Stimulated activated CD8-positive, alpha-beta memory T cell treated with anti-CD3 and anti-CD28 coated beads, Interleukin-2, amount 100 ng/mL, for 48 hours (primary cell): ENCODE data around the gene FPGS.
"Not testable (repeated sequence)": the region's sequence is repeated elsewhere in the genome, so short reads cannot be mapped to it uniquely, and the experiment has no call there.

Experiments used
- DNase-seq, 2 donors: peaks; one replicate each; pipeline ENCODE4 v3.0.0-alpha.2; 2020; ENCODE audit warnings: low read depth in 2 of 2

Gene FPGS

GRCh38 chr9:127812936-127813675 lies 10.4 kb downstream of the FPGS start:
- DNase-seq = no peak

- no peak for DNase-seq
These were observed 11.1 kb downstream of the FPGS start for GRCh38 chr9:127813686-127814226.

GRCh38 chr9:127814619-127815511 lies 12.2 kb downstream of the FPGS start:
- DNase-seq = no peak

GRCh38 chr9:127815512-127816361 lies 13.1 kb downstream of the FPGS start:
- DNase-seq = no peak

- no peak for DNase-seq
These were observed 13.7 kb downstream of the FPGS start for GRCh38 chr9:127816362-127816725.

- no peak for DNase-seq
These were observed 14.0 kb downstream of the FPGS start for GRCh38 chr9:127816728-127817127.

GRCh38 chr9:127817881-127818434 lies 15.3 kb downstream of the FPGS start:
- DNase-seq = no peak

- no peak for DNase-seq
These were observed 15.9 kb downstream of the FPGS start for GRCh38 chr9:127818574-127818973.

- DNase-seq = no peak
These were observed 19.4 kb downstream of the FPGS start for GRCh38 chr9:127822108-127822507.

GRCh38 chr9:127825319-127826051 lies 22.8 kb downstream of the FPGS start:
- DNase-seq = no peak

- no peak for DNase-seq
These were observed 23.7 kb downstream of the FPGS start for GRCh38 chr9:127826253-127826913.

GRCh38 chr9:127828262-127829031 lies 25.8 kb downstream of the FPGS start:
- no peak for DNase-seq

- DNase-seq = no peak
These were observed 26.7 kb downstream of the FPGS start for GRCh38 chr9:127829205-127829906.

GRCh38 chr9:127832248-127832647 lies 29.6 kb downstream of the FPGS start:
- DNase-seq = no peak

- DNase-seq = no peak
These were observed 30.9 kb downstream of the FPGS start for GRCh38 chr9:127833555-127833954.

GRCh38 chr9:127835991-127836516 lies 33.4 kb downstream of the FPGS start:
- DNase-seq = peak; percentile 22 to 32

GRCh38 chr9:127836561-127836960 lies 33.9 kb downstream of the FPGS start:
- DNase-seq = not testable (repeated sequence)

- no peak for DNase-seq
These were observed 34.7 kb downstream of the FPGS start for GRCh38 chr9:127837346-127837745.
